Body of pancreas (tissue), 4 donors: ENCODE measurements around the gene ANO10.

Source experiments
- POLR2A ChIP-seq, 3 donors: fragments of 450-650 bp; IDR thresholded peaks; one replicate each; pipeline ENCODE4 v1.6.1; 2016; ENCODE audit warnings: antibody characterized with exemption in 3 of 3, mild to moderate bottlenecking in 2 of 3
- TF ChIP-seq, protein P1 (sequence below), 7 experiments: fragments of 450-650 bp in 4 of 7; fragments of 200-600 bp in 3 of 7; sonication (generic) in 3 of 7; IDR thresholded peaks; one replicate each; pipeline ENCODE4 v1.5.1; 2016 to 2019; ENCODE audit warnings: antibody characterized with exemption in 7 of 7

DNA sequence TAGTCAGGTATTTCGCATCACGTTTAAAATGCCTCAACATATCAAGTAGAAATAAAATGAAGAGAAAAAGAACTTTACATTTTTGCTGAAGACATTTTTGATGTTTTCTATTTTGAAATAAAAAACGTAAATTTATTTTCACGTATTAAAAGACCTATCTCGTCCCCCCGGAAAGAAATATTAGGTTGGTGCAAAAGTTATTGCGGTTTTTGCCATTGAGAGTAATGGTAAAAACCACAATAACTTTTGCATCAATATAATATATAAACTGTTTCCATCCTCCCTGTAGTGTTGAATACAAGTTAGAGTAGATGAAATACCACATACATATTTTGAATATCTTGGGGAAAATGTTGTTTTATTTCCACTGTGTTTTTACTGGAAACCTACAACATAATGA is 11.2 kb upstream of the ANO10 start:
- TF ChIP-seq, protein P1, sequence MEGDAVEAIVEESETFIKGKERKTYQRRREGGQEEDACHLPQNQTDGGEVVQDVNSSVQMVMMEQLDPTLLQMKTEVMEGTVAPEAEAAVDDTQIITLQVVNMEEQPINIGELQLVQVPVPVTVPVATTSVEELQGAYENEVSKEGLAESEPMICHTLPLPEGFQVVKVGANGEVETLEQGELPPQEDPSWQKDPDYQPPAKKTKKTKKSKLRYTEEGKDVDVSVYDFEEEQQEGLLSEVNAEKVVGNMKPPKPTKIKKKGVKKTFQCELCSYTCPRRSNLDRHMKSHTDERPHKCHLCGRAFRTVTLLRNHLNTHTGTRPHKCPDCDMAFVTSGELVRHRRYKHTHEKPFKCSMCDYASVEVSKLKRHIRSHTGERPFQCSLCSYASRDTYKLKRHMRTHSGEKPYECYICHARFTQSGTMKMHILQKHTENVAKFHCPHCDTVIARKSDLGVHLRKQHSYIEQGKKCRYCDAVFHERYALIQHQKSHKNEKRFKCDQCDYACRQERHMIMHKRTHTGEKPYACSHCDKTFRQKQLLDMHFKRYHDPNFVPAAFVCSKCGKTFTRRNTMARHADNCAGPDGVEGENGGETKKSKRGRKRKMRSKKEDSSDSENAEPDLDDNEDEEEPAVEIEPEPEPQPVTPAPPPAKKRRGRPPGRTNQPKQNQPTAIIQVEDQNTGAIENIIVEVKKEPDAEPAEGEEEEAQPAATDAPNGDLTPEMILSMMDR (IDR thresholded peaks at IDR 0.05) = no peak
- TF ChIP-seq POLR2A (IDR thresholded peaks at IDR 0.05) = no peak
